Measurements from ENCODE around the gene DSCAML1.

Gene DSCAML1

GRCh38 chr11:117535201-117535849 is 261.7 kb downstream of the DSCAML1 start:
- Histone ChIP-seq H3K9me3 (no peaks in the 10 kb centered on the region), H3K36me3 (replicated peaks) (no peaks in the 10 kb centered on the region), H3K4me1 (no peaks in the 10 kb centered on the region), H3K27me3 (ENCODE audit: low read depth) (peaks cover 15% of the 10 kb centered on the region; the same call in 1 of the 2 replicates), H3K4me3 (no peak overlapping the region)
- in situ Hi-C loops (cut with MboI; ENCODE audit: low sequenced_read_pairs), result no loop called here
- DNase-seq (ENCODE audit: low spot score in 2 of 2), result no peak

DNA sequence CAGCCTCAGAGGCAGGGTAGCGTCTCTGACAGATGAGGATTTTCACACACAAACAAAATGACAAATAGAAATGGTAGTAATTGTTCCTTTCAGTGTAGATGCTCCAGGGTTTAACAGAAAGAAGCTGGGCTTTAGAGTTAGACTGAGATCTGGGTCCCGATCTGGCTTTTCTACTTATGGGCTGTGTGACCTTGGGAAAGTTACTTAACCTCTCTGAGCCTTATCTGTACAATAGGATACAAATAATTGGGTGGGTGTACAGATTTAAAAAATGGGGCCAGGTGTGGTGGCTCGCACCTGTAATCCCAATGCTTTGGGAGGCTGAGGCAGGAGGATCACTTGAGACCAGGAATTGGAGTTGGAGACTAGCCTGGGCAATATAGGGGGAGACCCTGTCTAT is 264.4 kb downstream of the DSCAML1 start:
- no peak for DNase-seq (ENCODE audit: low spot score in 2 of 2)

DNA sequence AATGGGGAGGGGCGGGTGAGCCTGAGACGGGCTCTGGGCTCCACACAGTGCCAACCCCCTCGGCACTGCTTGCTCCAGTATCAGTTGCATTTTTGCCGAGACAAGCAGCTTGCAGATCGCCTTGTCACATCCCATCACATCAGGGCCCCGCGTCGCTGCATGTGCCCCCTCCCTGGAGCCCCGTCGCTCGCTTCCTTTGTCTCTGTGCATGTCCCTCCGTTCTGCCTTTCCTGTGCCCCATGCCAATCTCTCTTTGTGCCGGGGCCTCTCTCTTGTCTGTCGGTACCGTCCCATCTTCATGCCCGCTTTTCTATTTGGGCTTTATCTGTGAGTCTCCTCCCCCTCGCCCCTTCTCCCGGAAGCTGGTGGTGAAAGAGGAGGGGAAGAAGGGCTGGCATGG is 267.2 kb downstream of the DSCAML1 start:
- Histone ChIP-seq H3K9me3 (no peaks in the 10 kb centered on the region), H3K27me3 (ENCODE audit: low read depth) (peaks cover 11% of the 10 kb centered on the region; the same call in 1 of the 2 replicates), H3K4me3 (no peak overlapping the region), H3K36me3 (replicated peaks) (no peaks in the 10 kb centered on the region), H3K4me1 (no peaks in the 10 kb centered on the region)
- in situ Hi-C loops (cut with MboI; ENCODE audit: low sequenced_read_pairs), result no loop called here
- DNase-seq (ENCODE audit: low spot score in 2 of 2), result no peak

More for the DNA sequence above, 264.4 kb downstream of the DSCAML1 start:
- in situ Hi-C loops (cut with MboI; ENCODE audit: low sequenced_read_pairs), result no loop called here
- H3K4me1 ChIP-seq, result no peaks in the 10 kb centered on the region
- no peaks in the 10 kb centered on the region for H3K36me3 ChIP-seq (replicated peaks)
- no peak overlapping the region for H3K4me3 ChIP-seq
- peaks cover 15% of the 10 kb centered on the region; the same call in 1 of the 2 replicates for H3K27me3 ChIP-seq (ENCODE audit: low read depth)
- H3K9me3 ChIP-seq, result no peaks in the 10 kb centered on the region

DNA sequence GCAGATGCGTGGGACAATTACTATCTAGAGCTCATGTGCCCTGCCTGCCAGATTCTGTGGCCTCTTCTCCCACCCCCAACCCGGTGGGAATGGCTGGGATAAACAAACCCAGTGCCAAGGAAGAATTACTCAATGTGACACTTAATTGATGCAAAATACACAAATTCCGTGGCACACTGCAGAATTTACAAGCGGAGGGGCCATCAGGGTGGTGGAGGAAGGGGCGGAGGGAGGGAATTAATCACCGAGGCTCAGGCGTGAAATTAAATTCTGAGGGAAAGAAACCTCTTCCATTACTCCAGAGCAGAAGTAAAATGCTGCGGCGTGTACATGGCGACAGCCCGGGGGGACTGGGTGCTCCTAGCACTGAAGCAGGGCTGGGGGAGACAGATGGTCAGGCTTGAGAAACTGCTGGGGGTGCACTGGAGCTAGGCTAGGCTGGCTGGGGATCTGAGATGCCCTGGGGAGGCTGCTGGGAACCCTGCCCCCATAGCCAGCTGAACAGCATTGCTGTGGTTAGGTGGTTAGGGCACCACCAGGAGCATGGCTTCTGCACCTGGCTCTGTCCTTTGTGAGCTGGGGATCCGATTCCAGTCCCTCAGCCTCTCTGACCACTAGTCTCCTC is 268.8 kb downstream of the DSCAML1 start:
- peaks cover 10% of the 10 kb centered on the region; the same call in 1 of the 2 replicates for H3K27me3 ChIP-seq (ENCODE audit: low read depth)

GRCh38 chr11:117527271-117527670 is 269.7 kb downstream of the DSCAML1 start:
- DNase-seq (ENCODE audit: low spot score in 2 of 2), result no peak
- in situ Hi-C loops (cut with MboI; ENCODE audit: low sequenced_read_pairs), result no loop called here
- Histone ChIP-seq H3K27me3 (ENCODE audit: low read depth) (peaks cover 4% of the 10 kb centered on the region; the same call in 1 of the 2 replicates), H3K36me3 (replicated peaks) (no peaks in the 10 kb centered on the region), H3K4me3 (no peak overlapping the region), H3K9me3 (no peaks in the 10 kb centered on the region), H3K4me1 (no peaks in the 10 kb centered on the region)

More for the DNA sequence above, 268.8 kb downstream of the DSCAML1 start:
- H3K36me3 ChIP-seq (replicated peaks), result no peaks in the 10 kb centered on the region
- no peak overlapping the region for H3K4me3 ChIP-seq
- H3K4me1 ChIP-seq, result no peaks in the 10 kb centered on the region
- no peaks in the 10 kb centered on the region for H3K9me3 ChIP-seq
- DNase-seq (ENCODE audit: low spot score in 2 of 2), result no peak
- in situ Hi-C loops (cut with MboI; ENCODE audit: low sequenced_read_pairs), result no loop called here

GRCh38 chr11:117525866-117526542 is 271.0 kb downstream of the DSCAML1 start:
- DNase-seq (ENCODE audit: low spot score in 2 of 2), result no peak
- Histone ChIP-seq H3K4me3 (no peak overlapping the region), H3K4me1 (no peaks in the 10 kb centered on the region), H3K9me3 (no peaks in the 10 kb centered on the region), H3K27me3 (ENCODE audit: low read depth) (peaks cover 4% of the 10 kb centered on the region; the same call in 1 of the 2 replicates), H3K36me3 (replicated peaks) (no peaks in the 10 kb centered on the region)
- in situ Hi-C loops (cut with MboI; ENCODE audit: low sequenced_read_pairs), result no loop called here

DNA sequence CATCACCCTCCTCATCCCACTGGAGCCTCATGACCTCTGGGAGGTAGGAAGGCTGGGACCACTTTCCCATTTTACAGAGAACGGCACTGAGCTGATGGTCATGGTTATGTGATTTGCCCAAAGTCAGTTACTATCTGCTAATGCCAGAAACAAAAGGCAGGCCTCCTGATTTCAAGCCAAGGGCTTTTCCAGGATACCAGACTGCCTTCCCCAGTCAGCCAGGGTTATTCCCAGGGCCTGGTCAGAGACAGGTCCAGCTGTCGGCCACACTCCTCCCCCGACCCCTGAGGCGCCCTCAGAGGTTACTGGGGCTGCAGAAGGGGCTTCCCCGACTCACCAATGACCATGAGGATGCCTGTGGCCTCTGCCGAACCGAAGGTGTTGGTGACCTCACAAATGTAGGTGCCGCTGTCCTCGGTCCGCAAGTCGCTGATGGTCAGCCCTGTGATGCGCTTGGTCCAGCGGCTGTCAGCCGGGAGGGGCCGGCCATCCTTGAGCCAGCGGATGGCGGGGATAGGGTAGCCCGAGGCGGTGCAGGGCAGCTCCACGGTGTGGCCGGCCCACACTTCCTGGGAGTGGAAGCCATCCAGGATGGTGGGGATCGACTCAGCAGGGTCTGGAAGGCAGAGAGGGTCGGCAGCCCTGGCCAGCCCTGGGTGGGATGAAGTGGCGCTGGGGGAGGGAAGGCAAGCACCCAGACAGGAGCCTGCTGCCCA is 272.4 kb downstream of the DSCAML1 start:
- H3K4me1 ChIP-seq, result no peaks in the 10 kb centered on the region
- in situ Hi-C loops (cut with MboI; ENCODE audit: low sequenced_read_pairs), result no loop called here
- no peak for DNase-seq (ENCODE audit: low spot score in 2 of 2)
- no peak overlapping the region for H3K4me3 ChIP-seq
- H3K9me3 ChIP-seq, result no peaks in the 10 kb centered on the region
- no peaks in the 10 kb centered on the region for H3K36me3 ChIP-seq (replicated peaks)
- H3K27me3 ChIP-seq (ENCODE audit: low read depth), result no peaks in the 10 kb centered on the region

GRCh38 chr11:117523680-117524079 is 273.3 kb downstream of the DSCAML1 start:
- Histone ChIP-seq H3K4me3 (no peak overlapping the region), H3K4me1 (no peaks in the 10 kb centered on the region), H3K36me3 (replicated peaks) (no peaks in the 10 kb centered on the region), H3K27me3 (ENCODE audit: low read depth) (no peaks in the 10 kb centered on the region), H3K9me3 (no peaks in the 10 kb centered on the region)
- in situ Hi-C loops (cut with MboI; ENCODE audit: low sequenced_read_pairs), result no loop called here
- DNase-seq (ENCODE audit: low spot score in 2 of 2), result no peak

GRCh38 chr11:117521974-117522373 is 275.0 kb downstream of the DSCAML1 start:
- H3K36me3 ChIP-seq (replicated peaks), result no peaks in the 10 kb centered on the region
- no peak overlapping the region for H3K4me3 ChIP-seq
- no peaks in the 10 kb centered on the region for H3K27me3 ChIP-seq (ENCODE audit: low read depth)
- in situ Hi-C loops (cut with MboI; ENCODE audit: low sequenced_read_pairs), result no loop called here
- no peaks in the 10 kb centered on the region for H3K9me3 ChIP-seq
- H3K4me1 ChIP-seq, result no peaks in the 10 kb centered on the region
- DNase-seq (ENCODE audit: low spot score in 2 of 2), result no peak

GRCh38 chr11:117520966-117521365 is 276.1 kb downstream of the DSCAML1 start:
- H3K9me3 ChIP-seq, result no peaks in the 10 kb centered on the region
- no peaks in the 10 kb centered on the region for H3K36me3 ChIP-seq (replicated peaks)
- no peak for DNase-seq (ENCODE audit: low spot score in 2 of 2)
- no peaks in the 10 kb centered on the region for H3K27me3 ChIP-seq (ENCODE audit: low read depth)
- in situ Hi-C loops (cut with MboI; ENCODE audit: low sequenced_read_pairs), result no loop called here
- H3K4me1 ChIP-seq, result no peaks in the 10 kb centered on the region
- H3K4me3 ChIP-seq, result no peak overlapping the region

DNA sequence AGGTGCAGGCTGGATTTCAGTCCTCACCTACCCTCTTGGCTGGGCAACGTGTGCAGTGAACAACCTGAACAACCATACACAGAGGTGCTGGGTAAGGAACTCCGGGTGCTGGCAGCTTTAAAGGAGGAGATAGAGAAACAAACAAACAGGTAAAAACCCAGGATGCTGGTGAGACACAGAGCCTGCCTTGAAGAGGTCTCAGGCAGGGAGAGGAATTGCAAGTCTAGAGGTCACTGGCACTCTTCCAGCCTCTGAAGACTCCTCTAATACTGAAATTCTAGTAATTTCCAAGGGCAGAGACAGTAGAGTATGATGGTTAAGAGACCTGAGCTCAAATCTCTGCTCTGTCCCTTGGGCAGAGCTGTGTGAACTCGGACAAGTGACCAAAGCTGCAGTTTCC is 276.8 kb downstream of the DSCAML1 start:
- Histone ChIP-seq H3K36me3 (replicated peaks) (no peaks in the 10 kb centered on the region), H3K9me3 (no peaks in the 10 kb centered on the region), H3K4me3 (no peak overlapping the region), H3K27me3 (ENCODE audit: low read depth) (no peaks in the 10 kb centered on the region), H3K4me1 (no peaks in the 10 kb centered on the region)
- in situ Hi-C loops (cut with MboI; ENCODE audit: low sequenced_read_pairs), result no loop called here
- DNase-seq (ENCODE audit: low spot score in 2 of 2), result no peak

DNA sequence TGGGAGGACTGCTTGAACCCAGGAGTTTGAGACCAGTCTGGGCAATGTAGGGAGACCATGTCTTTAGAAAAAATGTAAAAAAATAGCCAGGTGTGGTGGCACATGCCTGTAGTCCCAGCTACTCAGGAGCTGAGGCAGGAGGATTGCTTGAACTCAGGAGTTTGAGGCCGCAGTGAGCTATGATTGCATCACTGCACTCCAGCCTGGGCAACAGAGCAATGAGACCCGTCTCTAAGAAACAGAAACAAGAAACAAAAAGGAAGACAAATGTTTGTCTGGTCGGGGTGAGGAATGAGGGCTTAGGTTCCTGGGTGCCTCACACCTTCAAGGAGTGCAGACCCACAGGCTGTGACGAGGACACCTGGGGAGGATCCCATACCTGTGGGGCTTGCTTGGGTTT is 277.4 kb downstream of the DSCAML1 start:
- in situ Hi-C loops (cut with MboI; ENCODE audit: low sequenced_read_pairs), result no loop called here
- Histone ChIP-seq H3K4me1 (no peaks in the 10 kb centered on the region), H3K27me3 (ENCODE audit: low read depth) (no peaks in the 10 kb centered on the region), H3K9me3 (no peaks in the 10 kb centered on the region), H3K36me3 (replicated peaks) (no peaks in the 10 kb centered on the region), H3K4me3 (no peak overlapping the region)
- DNase-seq (ENCODE audit: low spot score in 2 of 2), result no peak

GRCh38 chr11:117519170-117519569 is 277.8 kb downstream of the DSCAML1 start:
- Histone ChIP-seq H3K36me3 (replicated peaks) (no peaks in the 10 kb centered on the region), H3K27me3 (ENCODE audit: low read depth) (no peaks in the 10 kb centered on the region), H3K4me1 (no peaks in the 10 kb centered on the region), H3K9me3 (no peaks in the 10 kb centered on the region), H3K4me3 (no peak overlapping the region)
- in situ Hi-C loops (cut with MboI; ENCODE audit: low sequenced_read_pairs), result no loop called here
- DNase-seq (ENCODE audit: low spot score in 2 of 2), result no peak

DNA sequence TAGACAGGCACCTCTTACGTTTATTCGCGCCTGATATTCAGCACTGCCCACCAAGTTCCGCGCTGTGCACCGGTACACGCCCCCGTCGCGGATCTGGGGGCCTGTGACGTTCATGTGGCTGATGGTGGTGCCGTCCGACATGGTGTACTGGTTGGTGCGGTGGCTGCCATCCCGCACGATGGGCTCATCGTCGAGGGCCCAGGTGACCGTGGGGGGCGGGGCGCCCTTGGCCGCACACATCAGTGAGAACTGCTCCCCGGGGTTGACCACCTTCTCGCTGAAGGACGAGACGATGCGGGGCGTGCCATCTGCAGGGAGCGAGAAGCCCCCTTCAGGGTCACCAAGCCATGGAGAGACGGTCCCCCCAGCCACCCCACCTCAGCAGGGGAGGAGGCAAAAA is 278.6 kb downstream of the DSCAML1 start:
- in situ Hi-C loops (cut with MboI; ENCODE audit: low sequenced_read_pairs), result no loop called here
- DNase-seq (ENCODE audit: low spot score in 2 of 2), result no peak
- no peaks in the 10 kb centered on the region for H3K27me3 ChIP-seq (ENCODE audit: low read depth)
- no peak overlapping the region for H3K4me3 ChIP-seq
- H3K9me3 ChIP-seq, result no peaks in the 10 kb centered on the region
- no peaks in the 10 kb centered on the region for H3K36me3 ChIP-seq (replicated peaks)
- no peaks in the 10 kb centered on the region for H3K4me1 ChIP-seq

Measured in HAP-1 (cell line).